Stimulated activated CD4-positive, alpha-beta T cell treated with anti-CD3 and anti-CD28 coated beads, TNF-alpha, amount 100 ng/mL, for 4 hours (primary cell): Measurements from ENCODE around the gene SLC6A18.

Experiments
- DNase-seq, 3 experiments: peaks; one replicate each; pipeline ENCODE4 v3.0.0-alpha.2; 2020; ENCODE audit warnings: low read depth in 3 of 3

The SLC6A18 gene

GRCh38 chr5:1187234-1187949 lies 37.8 kb upstream of the SLC6A18 start:
- DNase-seq, result no peak

GRCh38 chr5:1187950-1188334 lies 37.2 kb upstream of the SLC6A18 start:
- DNase-seq, result no peak

- DNase-seq, result no peak
These were observed 36.7 kb upstream of the SLC6A18 start for GRCh38 chr5:1188464-1188863.

- no peak for DNase-seq
These were observed 35.9 kb upstream of the SLC6A18 start for GRCh38 chr5:1189269-1189668.

GRCh38 chr5:1190278-1190677 lies 34.9 kb upstream of the SLC6A18 start:
- no peak for DNase-seq

- DNase-seq, result no peak
These were observed 34.3 kb upstream of the SLC6A18 start for GRCh38 chr5:1190837-1191239.

- DNase-seq, result no peak
These were observed 32.1 kb upstream of the SLC6A18 start for GRCh38 chr5:1192971-1193590.

GRCh38 chr5:1193591-1193985 lies 31.6 kb upstream of the SLC6A18 start:
- DNase-seq, result no peak

GRCh38 chr5:1194378-1194777 lies 30.8 kb upstream of the SLC6A18 start:
- no peak for DNase-seq

- DNase-seq, result no peak
These were observed 29.7 kb upstream of the SLC6A18 start for GRCh38 chr5:1195439-1195838.

GRCh38 chr5:1195916-1196315 lies 29.3 kb upstream of the SLC6A18 start:
- DNase-seq, result no peak

- DNase-seq, result no peak
These were observed 28.6 kb upstream of the SLC6A18 start for GRCh38 chr5:1196562-1196961.

- no peak for DNase-seq
These were observed 27.1 kb upstream of the SLC6A18 start for GRCh38 chr5:1197876-1198666.

GRCh38 chr5:1199340-1199648 lies 25.9 kb upstream of the SLC6A18 start:
- DNase-seq, result no peak

- DNase-seq, result no peak
These were observed 25.3 kb upstream of the SLC6A18 start for GRCh38 chr5:1199649-1200494.

GRCh38 chr5:1200495-1201326 lies 24.5 kb upstream of the SLC6A18 start:
- DNase-seq, result no peak

- DNase-seq, result no peak
These were observed 23.7 kb upstream of the SLC6A18 start, which contains the start of gene SLC6A19 for GRCh38 chr5:1201327-1202025. SLC6A19 (plus strand) TSS chr5:1201595; CDS start chr5:1201651, 56 bp downstream.

- DNase-seq, result no peak
These were observed 23.0 kb upstream of the SLC6A18 start for GRCh38 chr5:1202026-1202797.

GRCh38 chr5:1202798-1203185 lies 22.4 kb upstream of the SLC6A18 start:
- DNase-seq, result no peak
